Measurements from ENCODE around the gene DOK4. TPM values are rescaled to one million over a fixed set of nuclear protein-coding genes. Genes with fewer than 3 reads are reported as not detected.

DOK4 gene
- total and polyA plus RNA-seq, 2 experiments from 2014 or later = 11.4 to 29.1 TPM

DNA sequence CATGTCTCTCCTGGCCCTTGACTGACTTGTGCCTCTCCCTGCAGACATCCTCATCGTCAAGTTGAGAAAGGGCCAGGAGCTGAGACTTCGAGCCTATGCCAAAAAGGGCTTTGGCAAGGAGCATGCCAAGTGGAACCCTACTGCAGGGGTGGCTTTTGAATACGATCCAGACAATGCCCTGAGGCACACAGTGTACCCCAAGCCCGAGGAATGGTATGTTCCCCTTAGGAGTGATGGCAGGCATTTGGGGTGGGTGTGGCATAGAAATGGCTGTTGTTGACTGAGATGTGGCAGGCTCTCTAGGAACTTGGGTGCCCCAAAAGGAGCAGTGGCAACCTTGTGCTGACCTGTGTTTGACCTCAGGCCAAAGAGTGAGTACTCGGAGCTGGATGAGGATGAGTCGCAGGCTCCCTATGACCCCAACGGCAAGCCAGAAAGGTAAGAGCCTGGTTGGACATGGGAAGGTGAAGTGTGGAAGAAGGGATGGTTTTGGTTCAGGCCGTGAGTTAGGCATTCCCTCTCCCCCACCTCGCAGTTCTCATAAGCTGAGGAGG, 16.3 kb downstream of the DOK4 start:
- TF ChIP-seq NANOG (IDR thresholded peaks at IDR 0.05; ENCODE audit: borderline replicate concordance) = no peak
- no peak for TF ChIP-seq EZH2phosphoT487 (IDR thresholded peaks at IDR 0.05; ENCODE audit: unreplicated experiment)
- TF ChIP-seq, protein P1, sequence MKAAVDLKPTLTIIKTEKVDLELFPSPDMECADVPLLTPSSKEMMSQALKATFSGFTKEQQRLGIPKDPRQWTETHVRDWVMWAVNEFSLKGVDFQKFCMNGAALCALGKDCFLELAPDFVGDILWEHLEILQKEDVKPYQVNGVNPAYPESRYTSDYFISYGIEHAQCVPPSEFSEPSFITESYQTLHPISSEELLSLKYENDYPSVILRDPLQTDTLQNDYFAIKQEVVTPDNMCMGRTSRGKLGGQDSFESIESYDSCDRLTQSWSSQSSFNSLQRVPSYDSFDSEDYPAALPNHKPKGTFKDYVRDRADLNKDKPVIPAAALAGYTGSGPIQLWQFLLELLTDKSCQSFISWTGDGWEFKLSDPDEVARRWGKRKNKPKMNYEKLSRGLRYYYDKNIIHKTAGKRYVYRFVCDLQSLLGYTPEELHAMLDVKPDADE (IDR thresholded peaks at IDR 0.05) = no peak
- no peak for TF ChIP-seq ZNF331 (CRISPR knock-in tag; IDR thresholded peaks at IDR 0.05; ENCODE audit: low read depth)
- TF ChIP-seq ZNF114 (CRISPR knock-in tag; IDR thresholded peaks at IDR 0.05) = no peak
- TF ChIP-seq, protein P2, sequence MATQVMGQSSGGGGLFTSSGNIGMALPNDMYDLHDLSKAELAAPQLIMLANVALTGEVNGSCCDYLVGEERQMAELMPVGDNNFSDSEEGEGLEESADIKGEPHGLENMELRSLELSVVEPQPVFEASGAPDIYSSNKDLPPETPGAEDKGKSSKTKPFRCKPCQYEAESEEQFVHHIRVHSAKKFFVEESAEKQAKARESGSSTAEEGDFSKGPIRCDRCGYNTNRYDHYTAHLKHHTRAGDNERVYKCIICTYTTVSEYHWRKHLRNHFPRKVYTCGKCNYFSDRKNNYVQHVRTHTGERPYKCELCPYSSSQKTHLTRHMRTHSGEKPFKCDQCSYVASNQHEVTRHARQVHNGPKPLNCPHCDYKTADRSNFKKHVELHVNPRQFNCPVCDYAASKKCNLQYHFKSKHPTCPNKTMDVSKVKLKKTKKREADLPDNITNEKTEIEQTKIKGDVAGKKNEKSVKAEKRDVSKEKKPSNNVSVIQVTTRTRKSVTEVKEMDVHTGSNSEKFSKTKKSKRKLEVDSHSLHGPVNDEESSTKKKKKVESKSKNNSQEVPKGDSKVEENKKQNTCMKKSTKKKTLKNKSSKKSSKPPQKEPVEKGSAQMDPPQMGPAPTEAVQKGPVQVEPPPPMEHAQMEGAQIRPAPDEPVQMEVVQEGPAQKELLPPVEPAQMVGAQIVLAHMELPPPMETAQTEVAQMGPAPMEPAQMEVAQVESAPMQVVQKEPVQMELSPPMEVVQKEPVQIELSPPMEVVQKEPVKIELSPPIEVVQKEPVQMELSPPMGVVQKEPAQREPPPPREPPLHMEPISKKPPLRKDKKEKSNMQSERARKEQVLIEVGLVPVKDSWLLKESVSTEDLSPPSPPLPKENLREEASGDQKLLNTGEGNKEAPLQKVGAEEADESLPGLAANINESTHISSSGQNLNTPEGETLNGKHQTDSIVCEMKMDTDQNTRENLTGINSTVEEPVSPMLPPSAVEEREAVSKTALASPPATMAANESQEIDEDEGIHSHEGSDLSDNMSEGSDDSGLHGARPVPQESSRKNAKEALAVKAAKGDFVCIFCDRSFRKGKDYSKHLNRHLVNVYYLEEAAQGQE (IDR thresholded peaks at IDR 0.05; ENCODE audit: unreplicated experiment) = no peak
- DNase-seq (ENCODE audit: low spot score) (peak; percentile 19), ATAC-seq (no peak)
- Histone ChIP-seq H3K9me2 (ENCODE audit: insufficient read depth) (no peaks in the 10 kb centered on the region), H3K36me3 (ENCODE audit: insufficient read depth) (peaks cover 44% of the 10 kb centered on the region), H3K79me2 (replicated peaks; ENCODE audit: insufficient read depth) (peaks cover 16% of the 10 kb centered on the region), H3K27me3 (ENCODE audit: insufficient read depth) (no peaks in the 10 kb centered on the region), H2AFZ (no peak overlapping the region), H3K4me2 (no peak overlapping the region), H3K27ac (ENCODE audit: low read depth) (no peak overlapping the region), H3K4me1 (ENCODE audit: insufficient read depth) (peaks cover 25% of the 10 kb centered on the region), H4K20me1 (replicated peaks; ENCODE audit: insufficient read depth) (peaks cover 7% of the 10 kb centered on the region; the same call in 1 of the 2 replicates), H3F3A (replicated peaks; ENCODE audit: low read depth) (0 out of 2 replicates have a peak, but pooled peaks cover 8% of the 10 kb centered on the region), H3K4me3 (no peak overlapping the region)
- Mint-ChIP-seq H3K36me3 (ENCODE audit: low read depth) (peaks cover 66% of the 10 kb centered on the region), H3K9me3 (no peaks in the 10 kb centered on the region), H3K4me1 (peaks cover 36% of the 10 kb centered on the region), H3K27ac (no peak overlapping the region), H3K4me3 (no peak overlapping the region), H3K27me3 (ENCODE audit: insufficient read depth, low read depth, poor library complexity) (peaks cover 5% of the 10 kb centered on the region)

DNA sequence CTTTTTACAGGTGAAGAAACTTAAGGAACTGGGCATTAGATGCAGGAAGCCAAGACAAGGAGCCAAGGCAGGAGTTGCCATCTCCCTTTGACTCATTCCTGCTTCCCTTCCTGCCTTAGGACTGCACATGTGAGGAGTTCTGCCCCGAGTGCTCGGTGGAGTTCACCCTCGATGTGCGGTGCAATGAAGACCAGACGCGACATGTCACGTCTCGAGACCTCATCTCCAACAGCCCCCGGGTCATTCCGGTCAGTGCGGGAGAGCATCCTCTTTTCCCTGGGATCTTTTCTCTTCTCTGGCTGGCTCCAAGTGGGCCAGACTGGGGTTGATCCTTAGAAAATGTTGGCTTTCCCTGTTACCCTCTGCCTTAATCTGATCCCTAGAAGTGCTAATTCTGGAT, 17.2 kb downstream of the DOK4 start:
- H3K4me3 Mint-ChIP-seq = no peak overlapping the region
- Histone ChIP-seq H3K4me3 (no peak overlapping the region), H3K79me2 (replicated peaks; ENCODE audit: insufficient read depth) (peaks cover 23% of the 10 kb centered on the region), H3K27me3 (ENCODE audit: insufficient read depth) (no peaks in the 10 kb centered on the region), H2AFZ (no peak overlapping the region), H3K27ac (ENCODE audit: low read depth) (no peak overlapping the region), H3K4me2 (no peak overlapping the region), H3K36me3 (ENCODE audit: insufficient read depth) (peaks cover 47% of the 10 kb centered on the region), H3K9me2 (ENCODE audit: insufficient read depth) (no peaks in the 10 kb centered on the region), H3K4me1 (ENCODE audit: insufficient read depth) (peaks cover 21% of the 10 kb centered on the region), H4K20me1 (replicated peaks; ENCODE audit: insufficient read depth) (peaks cover 7% of the 10 kb centered on the region), H3F3A (replicated peaks; ENCODE audit: low read depth) (0 out of 2 replicates have a peak, but pooled peaks cover 8% of the 10 kb centered on the region)
- ATAC-seq = no peak
- peaks cover 5% of the 10 kb centered on the region for H3K27me3 Mint-ChIP-seq (ENCODE audit: insufficient read depth, low read depth, poor library complexity)
- H3K27ac Mint-ChIP-seq = no peak overlapping the region
- H3K9me3 Mint-ChIP-seq = no peaks in the 10 kb centered on the region
- peaks cover 32% of the 10 kb centered on the region for H3K4me1 Mint-ChIP-seq
- peaks cover 70% of the 10 kb centered on the region for H3K36me3 Mint-ChIP-seq (ENCODE audit: low read depth)
- DNase-seq (ENCODE audit: low spot score) = no peak
- TF ChIP-seq ZNF114 (CRISPR knock-in tag; IDR thresholded peaks at IDR 0.05) (no peak), POLR2AphosphoS5 (IDR thresholded peaks at IDR 0.05; ENCODE audit: low read depth) (no peak), ZNF331 (CRISPR knock-in tag; IDR thresholded peaks at IDR 0.05; ENCODE audit: low read depth) (no peak), NANOG (IDR thresholded peaks at IDR 0.05; ENCODE audit: borderline replicate concordance) (no peak), EZH2 (IDR thresholded peaks at IDR 0.05; ENCODE audit: low read depth, unreplicated experiment) (no peak)
- TF ChIP-seq, protein P1 (IDR thresholded peaks at IDR 0.05) = no peak
- TF ChIP-seq, protein P3, sequence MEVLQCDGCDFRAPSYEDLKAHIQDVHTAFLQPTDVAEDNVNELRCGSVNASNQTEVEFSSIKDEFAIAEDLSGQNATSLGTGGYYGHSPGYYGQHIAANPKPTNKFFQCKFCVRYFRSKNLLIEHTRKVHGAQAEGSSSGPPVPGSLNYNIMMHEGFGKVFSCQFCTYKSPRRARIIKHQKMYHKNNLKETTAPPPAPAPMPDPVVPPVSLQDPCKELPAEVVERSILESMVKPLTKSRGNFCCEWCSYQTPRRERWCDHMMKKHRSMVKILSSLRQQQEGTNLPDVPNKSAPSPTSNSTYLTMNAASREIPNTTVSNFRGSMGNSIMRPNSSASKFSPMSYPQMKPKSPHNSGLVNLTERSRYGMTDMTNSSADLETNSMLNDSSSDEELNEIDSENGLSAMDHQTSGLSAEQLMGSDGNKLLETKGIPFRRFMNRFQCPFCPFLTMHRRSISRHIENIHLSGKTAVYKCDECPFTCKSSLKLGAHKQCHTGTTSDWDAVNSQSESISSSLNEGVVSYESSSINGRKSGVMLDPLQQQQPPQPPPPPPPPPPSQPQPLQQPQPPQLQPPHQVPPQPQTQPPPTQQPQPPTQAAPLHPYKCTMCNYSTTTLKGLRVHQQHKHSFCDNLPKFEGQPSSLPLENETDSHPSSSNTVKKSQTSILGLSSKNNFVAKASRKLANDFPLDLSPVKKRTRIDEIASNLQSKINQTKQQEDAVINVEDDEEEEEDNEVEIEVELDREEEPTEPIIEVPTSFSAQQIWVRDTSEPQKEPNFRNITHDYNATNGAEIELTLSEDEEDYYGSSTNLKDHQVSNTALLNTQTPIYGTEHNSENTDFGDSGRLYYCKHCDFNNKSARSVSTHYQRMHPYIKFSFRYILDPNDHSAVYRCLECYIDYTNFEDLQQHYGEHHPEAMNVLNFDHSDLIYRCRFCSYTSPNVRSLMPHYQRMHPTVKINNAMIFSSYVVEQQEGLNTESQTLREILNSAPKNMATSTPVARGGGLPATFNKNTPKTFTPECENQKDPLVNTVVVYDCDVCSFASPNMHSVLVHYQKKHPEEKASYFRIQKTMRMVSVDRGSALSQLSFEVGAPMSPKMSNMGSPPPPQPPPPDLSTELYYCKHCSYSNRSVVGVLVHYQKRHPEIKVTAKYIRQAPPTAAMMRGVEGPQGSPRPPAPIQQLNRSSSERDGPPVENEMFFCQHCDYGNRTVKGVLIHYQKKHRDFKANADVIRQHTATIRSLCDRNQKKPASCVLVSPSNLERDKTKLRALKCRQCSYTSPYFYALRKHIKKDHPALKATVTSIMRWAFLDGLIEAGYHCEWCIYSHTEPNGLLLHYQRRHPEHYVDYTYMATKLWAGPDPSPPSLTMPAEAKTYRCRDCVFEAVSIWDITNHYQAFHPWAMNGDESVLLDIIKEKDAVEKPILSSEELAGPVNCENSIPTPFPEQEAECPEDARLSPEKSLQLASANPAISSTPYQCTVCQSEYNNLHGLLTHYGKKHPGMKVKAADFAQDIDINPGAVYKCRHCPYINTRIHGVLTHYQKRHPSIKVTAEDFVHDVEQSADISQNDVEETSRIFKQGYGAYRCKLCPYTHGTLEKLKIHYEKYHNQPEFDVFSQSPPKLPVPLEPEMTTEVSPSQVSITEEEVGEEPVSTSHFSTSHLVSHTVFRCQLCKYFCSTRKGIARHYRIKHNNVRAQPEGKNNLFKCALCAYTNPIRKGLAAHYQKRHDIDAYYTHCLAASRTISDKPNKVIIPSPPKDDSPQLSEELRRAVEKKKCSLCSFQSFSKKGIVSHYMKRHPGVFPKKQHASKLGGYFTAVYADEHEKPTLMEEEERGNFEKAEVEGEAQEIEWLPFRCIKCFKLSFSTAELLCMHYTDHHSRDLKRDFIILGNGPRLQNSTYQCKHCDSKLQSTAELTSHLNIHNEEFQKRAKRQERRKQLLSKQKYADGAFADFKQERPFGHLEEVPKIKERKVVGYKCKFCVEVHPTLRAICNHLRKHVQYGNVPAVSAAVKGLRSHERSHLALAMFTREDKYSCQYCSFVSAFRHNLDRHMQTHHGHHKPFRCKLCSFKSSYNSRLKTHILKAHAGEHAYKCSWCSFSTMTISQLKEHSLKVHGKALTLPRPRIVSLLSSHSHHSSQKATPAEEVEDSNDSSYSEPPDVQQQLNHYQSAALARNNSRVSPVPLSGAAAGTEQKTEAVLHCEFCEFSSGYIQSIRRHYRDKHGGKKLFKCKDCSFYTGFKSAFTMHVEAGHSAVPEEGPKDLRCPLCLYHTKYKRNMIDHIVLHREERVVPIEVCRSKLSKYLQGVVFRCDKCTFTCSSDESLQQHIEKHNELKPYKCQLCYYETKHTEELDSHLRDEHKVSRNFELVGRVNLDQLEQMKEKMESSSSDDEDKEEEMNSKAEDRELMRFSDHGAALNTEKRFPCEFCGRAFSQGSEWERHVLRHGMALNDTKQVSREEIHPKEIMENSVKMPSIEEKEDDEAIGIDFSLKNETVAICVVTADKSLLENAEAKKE (CRISPR knock-in tag; IDR thresholded peaks at IDR 0.05) = no peak
